SH-SY5Y (cell line): ENCODE results near the gene LSMEM2.

ENCODE experiments used
- GATA2 ChIP-seq: IDR thresholded peaks from 2 replicates; pipeline ENCODE4 v1.6.1; 2011; ENCODE audit warnings: mild to moderate bottlenecking, low read depth, low read length
- GATA3 ChIP-seq: IDR thresholded peaks from 2 replicates; pipeline ENCODE4 v1.6.1; 2011; ENCODE audit warnings: low read depth, mild to moderate bottlenecking, low read length, moderate library complexity

Gene LSMEM2

GRCh38 chr3:50275996-50276761, 2.7 kb upstream of the LSMEM2 start:
- TF ChIP-seq GATA3 (no peak), GATA2 (no peak)

GRCh38 chr3:50276762-50277101, 2.2 kb upstream of the LSMEM2 start:
- TF ChIP-seq GATA2 (no peak), GATA3 (no peak)

- no peak for TF ChIP-seq GATA2
- TF ChIP-seq GATA3: no peak
Measured at GRCh38 chr3:50278123-50278879, 586 bp upstream of the LSMEM2 start.

GRCh38 chr3:50279255-50280016, 549 bp downstream of the LSMEM2 start:
- TF ChIP-seq GATA3 (no peak), GATA2 (no peak)

- TF ChIP-seq GATA3: no peak
- no peak for TF ChIP-seq GATA2
Measured at GRCh38 chr3:50286322-50287227, 7.7 kb downstream of the LSMEM2 start.

- TF ChIP-seq GATA3: no peak
- TF ChIP-seq GATA2: no peak
Measured at GRCh38 chr3:50287262-50287661, 8.4 kb downstream of the LSMEM2 start.

GRCh38 chr3:50288387-50289007, 9.6 kb downstream of the LSMEM2 start:
- TF ChIP-seq GATA3 (no peak), GATA2 (no peak)

GRCh38 chr3:50289130-50289529, 10.2 kb downstream of the LSMEM2 start:
- no peak for TF ChIP-seq GATA2

- TF ChIP-seq GATA3 (no peak), GATA2 (no peak)
Measured at GRCh38 chr3:50290161-50290641, 11.3 kb downstream of the LSMEM2 start.

- no peak for TF ChIP-seq GATA2
- no peak for TF ChIP-seq GATA3
Measured at GRCh38 chr3:50292159-50293078, 13.5 kb downstream of the LSMEM2 start, which contains the start of gene IFRD2. Gene IFRD2, minus strand, starts transcription at chr3:50292429. Its CDS starts 155 bp downstream, at chr3:50292274.

GRCh38 chr3:50293079-50293801, 14.4 kb downstream of the LSMEM2 start:
- no peak for TF ChIP-seq GATA2
- TF ChIP-seq GATA3: no peak

GRCh38 chr3:50294089-50294488, 15.2 kb downstream of the LSMEM2 start:
- TF ChIP-seq GATA3: no peak
- TF ChIP-seq GATA2: no peak
